Measurements from ENCODE around the gene ANKRD28. TPM values are rescaled to one million over a fixed set of nuclear protein-coding genes. Genes with fewer than 3 reads are reported as not detected.
"Not testable (repeated sequence)": the region's sequence is repeated elsewhere in the genome, so short reads cannot be mapped to it uniquely, and the experiment has no call there.

ANKRD28 gene
- total RNA-seq, 2 experiments from 2014 or later = 30.3 to 33.1 TPM

- no peak for ATAC-seq (ENCODE audit: low read depth)
- Mint-ChIP-seq H3K9me3 (no peaks in the 10 kb centered on the region), H3K36me3 (no peaks in the 10 kb centered on the region), H3K4me3 (no peak overlapping the region), H3K27ac (no peak overlapping the region), H3K27me3 (no peaks in the 10 kb centered on the region), H3K4me1 (peaks cover 16% of the 10 kb centered on the region)
- no peak for DNase-seq
- POLR2A ChIA-PET = no interaction called here
These were observed 17.9 kb upstream of the ANKRD28 start for GRCh38 chr3:15815696-15816095.

- H3K4me1 Mint-ChIP-seq = peaks cover 25% of the 10 kb centered on the region
- H3K36me3 Mint-ChIP-seq; H3K4me3 Mint-ChIP-seq; H3K9me3 Mint-ChIP-seq; H3K27ac Mint-ChIP-seq; POLR2A ChIA-PET; ATAC-seq (ENCODE audit: low read depth); H3K27me3 Mint-ChIP-seq; DNase-seq: not testable (repeated sequence)
These were observed 15.3 kb upstream of the ANKRD28 start for GRCh38 chr3:15813079-15813478.

GRCh38 chr3:15812183-15812582, 14.4 kb upstream of the ANKRD28 start:
- Mint-ChIP-seq H3K27me3 (no peaks in the 10 kb centered on the region), H3K27ac (no peak overlapping the region), H3K9me3 (no peaks in the 10 kb centered on the region), H3K4me1 (peaks cover 24% of the 10 kb centered on the region), H3K36me3 (peaks cover 8% of the 10 kb centered on the region), H3K4me3 (no peak overlapping the region)
- ATAC-seq (ENCODE audit: low read depth) = no peak
- POLR2A ChIA-PET = interaction anchor here (2.0 kb wide), 1 partner anchor 182 kb away, joined by 5 read pairs; no protein-coding TSS in a partner anchor
- no peak for DNase-seq

- ATAC-seq (ENCODE audit: low read depth) (no peak), DNase-seq (no peak)
- POLR2A ChIA-PET = interaction anchor here (2.0 kb wide), 1 partner anchor 180 kb away, joined by 5 read pairs; no protein-coding TSS in a partner anchor
- no peak overlapping the region for H3K4me3 Mint-ChIP-seq
- H3K27ac Mint-ChIP-seq = no peak overlapping the region
- peaks cover 10% of the 10 kb centered on the region for H3K36me3 Mint-ChIP-seq
- no peaks in the 10 kb centered on the region for H3K27me3 Mint-ChIP-seq
- H3K9me3 Mint-ChIP-seq = no peaks in the 10 kb centered on the region
- H3K4me1 Mint-ChIP-seq = peaks cover 14% of the 10 kb centered on the region
These were observed 12.9 kb upstream of the ANKRD28 start for GRCh38 chr3:15810702-15811101.

- peaks cover 12% of the 10 kb centered on the region for H3K36me3 Mint-ChIP-seq
- no peaks in the 10 kb centered on the region for H3K9me3 Mint-ChIP-seq
- no peak overlapping the region for H3K27ac Mint-ChIP-seq
- H3K27me3 Mint-ChIP-seq = no peaks in the 10 kb centered on the region
- POLR2A ChIA-PET = no interaction called here
- H3K4me1 Mint-ChIP-seq = peaks cover 24% of the 10 kb centered on the region
- DNase-seq (no peak), ATAC-seq (ENCODE audit: low read depth) (no peak)
- H3K4me3 Mint-ChIP-seq = no peak overlapping the region
These were observed 11.5 kb upstream of the ANKRD28 start for GRCh38 chr3:15809313-15809712.

- POLR2A ChIA-PET = interaction anchor here (0.6 kb wide), 1 partner anchor 37 kb away, joined by 4 read pairs; no protein-coding TSS in a partner anchor
- no peak overlapping the region for H3K27ac Mint-ChIP-seq
- H3K4me3 Mint-ChIP-seq = no peak overlapping the region
- peaks cover 12% of the 10 kb centered on the region for H3K36me3 Mint-ChIP-seq
- no peaks in the 10 kb centered on the region for H3K27me3 Mint-ChIP-seq
- DNase-seq (no peak), ATAC-seq (ENCODE audit: low read depth) (no peak)
- peaks cover 27% of the 10 kb centered on the region for H3K4me1 Mint-ChIP-seq
- H3K9me3 Mint-ChIP-seq = no peaks in the 10 kb centered on the region
These were observed 11.0 kb upstream of the ANKRD28 start for GRCh38 chr3:15808679-15809310.

GRCh38 chr3:15805756-15806266, 8.0 kb upstream of the ANKRD28 start:
- H3K36me3 Mint-ChIP-seq = peaks cover 20% of the 10 kb centered on the region
- H3K4me1 Mint-ChIP-seq = peaks cover 45% of the 10 kb centered on the region
- POLR2A ChIA-PET = no interaction called here
- H3K27ac Mint-ChIP-seq = no peak overlapping the region
- H3K9me3 Mint-ChIP-seq = peaks cover 2% of the 10 kb centered on the region
- no peak for DNase-seq
- no peaks in the 10 kb centered on the region for H3K27me3 Mint-ChIP-seq
- no peak for ATAC-seq (ENCODE audit: low read depth)
- H3K4me3 Mint-ChIP-seq = no peak overlapping the region

GRCh38 chr3:15804553-15805095, 6.8 kb upstream of the ANKRD28 start:
- Mint-ChIP-seq H3K4me1 (peaks cover 50% of the 10 kb centered on the region), H3K27ac (peak overlapping the region; percentile 46), H3K9me3 (peaks cover 2% of the 10 kb centered on the region), H3K4me3 (peak overlapping the region; percentile 28), H3K27me3 (no peaks in the 10 kb centered on the region), H3K36me3 (peaks cover 22% of the 10 kb centered on the region)
- peak; percentile 71 for ATAC-seq (ENCODE audit: low read depth)
- DNase-seq = no peak
- POLR2A ChIA-PET = no interaction called here

GRCh38 chr3:15803921-15804320, 6.1 kb upstream of the ANKRD28 start:
- DNase-seq = no peak
- H3K36me3 Mint-ChIP-seq = peaks cover 20% of the 10 kb centered on the region
- peaks cover 52% of the 10 kb centered on the region for H3K4me1 Mint-ChIP-seq
- no peak for ATAC-seq (ENCODE audit: low read depth)
- H3K27me3 Mint-ChIP-seq = no peaks in the 10 kb centered on the region
- H3K9me3 Mint-ChIP-seq = peaks cover 2% of the 10 kb centered on the region
- H3K4me3 Mint-ChIP-seq = no peak overlapping the region
- no peak overlapping the region for H3K27ac Mint-ChIP-seq
- POLR2A ChIA-PET = no interaction called here

GRCh38 chr3:15801298-15801697, 3.5 kb upstream of the ANKRD28 start:
- peak overlapping the region; percentile 37 for H3K4me3 Mint-ChIP-seq

GRCh38 chr3:15800780-15801179, 3.0 kb upstream of the ANKRD28 start:
- POLR2A ChIA-PET = no interaction called here
- no peaks in the 10 kb centered on the region for H3K27me3 Mint-ChIP-seq
- H3K9me3 Mint-ChIP-seq = peaks cover 2% of the 10 kb centered on the region
- H3K27ac Mint-ChIP-seq = no peak overlapping the region
- ATAC-seq (ENCODE audit: low read depth) (no peak), DNase-seq (no peak)
- peaks cover 11% of the 10 kb centered on the region for H3K36me3 Mint-ChIP-seq
- H3K4me1 Mint-ChIP-seq = peaks cover 68% of the 10 kb centered on the region
- H3K4me3 Mint-ChIP-seq = no peak overlapping the region

More at GRCh38 chr3:15801298-15801697, 3.5 kb upstream of the ANKRD28 start:
- no peak for DNase-seq
- POLR2A ChIA-PET = interaction anchor here (0.5 kb wide), 1 partner anchor 234 kb away, joined by 3 read pairs; no protein-coding TSS in a partner anchor
- H3K27ac Mint-ChIP-seq = peak overlapping the region; percentile 19
- peaks cover 2% of the 10 kb centered on the region for H3K9me3 Mint-ChIP-seq
- H3K27me3 Mint-ChIP-seq = no peaks in the 10 kb centered on the region
- peaks cover 67% of the 10 kb centered on the region for H3K4me1 Mint-ChIP-seq
- H3K36me3 Mint-ChIP-seq = peaks cover 11% of the 10 kb centered on the region
- no peak for ATAC-seq (ENCODE audit: low read depth)

- Mint-ChIP-seq H3K9me3 (peaks cover 2% of the 10 kb centered on the region), H3K27me3 (no peaks in the 10 kb centered on the region), H3K36me3 (peaks cover 11% of the 10 kb centered on the region), H3K27ac (no peak overlapping the region), H3K4me3 (no peak overlapping the region), H3K4me1 (peaks cover 70% of the 10 kb centered on the region)
- POLR2A ChIA-PET = no interaction called here
- ATAC-seq (ENCODE audit: low read depth) (no peak), DNase-seq (no peak)
These were observed 2.5 kb upstream of the ANKRD28 start for GRCh38 chr3:15800327-15800726.

- ATAC-seq (ENCODE audit: low read depth) (no peak), DNase-seq (no peak)
- peaks cover 2% of the 10 kb centered on the region for H3K9me3 Mint-ChIP-seq
- H3K36me3 Mint-ChIP-seq = peaks cover 18% of the 10 kb centered on the region
- no peak overlapping the region for H3K27ac Mint-ChIP-seq
- POLR2A ChIA-PET = no interaction called here
- H3K4me1 Mint-ChIP-seq = peaks cover 66% of the 10 kb centered on the region
- H3K27me3 Mint-ChIP-seq = no peaks in the 10 kb centered on the region
- H3K4me3 Mint-ChIP-seq = no peak overlapping the region
These were observed 910 bp upstream of the ANKRD28 start for GRCh38 chr3:15798533-15799245.

Measured in activated naive CD8-positive, alpha-beta T cell treated with anti-CD3 and anti-CD28 coated beads, Interleukin-2, amount 10 ng/mL, durations not matched to agents 7 days and 5 days (primary cell).